ENCODE measurements around the gene LRMDA. TPM values are rescaled to one million over a fixed set of nuclear protein-coding genes. Genes with fewer than 3 reads are reported as not detected.

Gene LRMDA
- total and polyA plus RNA-seq, 3 experiments from 2014 or later: not detected

DNA sequence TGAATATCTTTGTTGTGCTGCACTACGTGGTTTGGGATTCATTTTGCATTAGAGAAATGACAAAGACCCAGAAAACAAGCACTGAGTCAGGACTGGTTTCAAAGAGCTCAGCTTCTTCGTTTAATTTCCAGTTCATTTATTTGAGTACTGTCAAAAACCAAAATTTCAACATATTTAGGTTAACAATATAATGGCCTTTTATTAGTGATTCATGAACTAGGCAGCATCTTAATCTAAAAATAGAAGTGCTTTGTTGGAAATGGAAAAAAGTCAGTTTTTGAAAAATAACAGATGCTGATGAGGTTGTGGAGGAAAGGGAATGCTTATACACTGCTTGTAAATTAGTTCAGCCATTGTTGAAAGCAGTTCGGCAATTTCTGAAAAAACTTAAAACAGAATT lies 856.4 kb downstream of the LRMDA start:
- H3K27me3 ChIP-seq (ENCODE audit: insufficient read depth, low read length, poor library complexity, severe bottlenecking): no peaks in the 10 kb centered on the region
- no peaks in the 10 kb centered on the region for H3K4me1 ChIP-seq (ENCODE audit: insufficient read depth, low read length)
- no peaks in the 10 kb centered on the region for H3K36me3 ChIP-seq (ENCODE audit: insufficient read depth, low read length)
- no peaks in the 10 kb centered on the region for H3K4me1 Mint-ChIP-seq
- POLR2A ChIA-PET: no interaction called here
- no peaks in the 10 kb centered on the region for H3K27me3 Mint-ChIP-seq
- no peak for DNase-seq
- H3K27ac Mint-ChIP-seq: no peak overlapping the region
- H3K9me3 ChIP-seq (ENCODE audit: low read length): no peaks in the 10 kb centered on the region
- H3K27ac ChIP-seq (ENCODE audit: low read depth, low read length): no peak overlapping the region
- H3K36me3 Mint-ChIP-seq: peaks cover 0 to 3% (median 0%) of the 10 kb centered on the region in 3 donors
- peaks cover 0 to 6% (median 3%) of the 10 kb centered on the region in 5 donors for H3K9me3 Mint-ChIP-seq
- no peak overlapping the region for H3K4me3 ChIP-seq (ENCODE audit: low read length)
- CTCF ChIA-PET: no interaction called here
- no peak overlapping the region for H3K4me3 Mint-ChIP-seq

DNA sequence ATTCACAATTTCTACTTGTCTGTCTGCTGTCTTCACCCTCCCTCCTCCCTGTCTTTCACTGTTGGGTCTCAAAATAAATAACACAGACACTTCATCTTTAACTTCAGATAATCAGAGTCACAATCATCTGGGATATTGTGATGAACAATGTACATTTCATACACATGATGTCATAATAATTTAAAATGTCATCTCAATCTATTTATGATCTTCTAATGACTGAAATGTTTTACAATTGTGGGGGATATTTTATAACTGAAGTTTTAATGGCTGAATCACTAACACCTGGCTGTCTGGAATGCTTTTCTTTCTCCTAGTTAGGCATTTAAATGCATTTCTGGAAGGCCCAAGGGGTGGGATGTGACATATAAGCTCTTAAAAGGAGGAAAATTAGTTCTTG lies 859.8 kb downstream of the LRMDA start:
- no peak overlapping the region for H3K27ac Mint-ChIP-seq
- H3K27me3 Mint-ChIP-seq: no peaks in the 10 kb centered on the region
- H3K4me3 ChIP-seq (ENCODE audit: low read length): no peak overlapping the region
- ChIA-PET POLR2A (no interaction called here), CTCF (no interaction called here)
- no peaks in the 10 kb centered on the region for H3K4me1 Mint-ChIP-seq
- no peak for DNase-seq
- peaks cover 0 to 5% (median 2%) of the 10 kb centered on the region in 5 donors for H3K9me3 Mint-ChIP-seq
- no peaks in the 10 kb centered on the region for H3K36me3 ChIP-seq (ENCODE audit: insufficient read depth, low read length)
- H3K36me3 Mint-ChIP-seq: no peaks in the 10 kb centered on the region
- H3K27ac ChIP-seq (ENCODE audit: low read depth, low read length): no peak overlapping the region
- no peaks in the 10 kb centered on the region for H3K9me3 ChIP-seq (ENCODE audit: low read length)
- H3K4me3 Mint-ChIP-seq: no peak overlapping the region
- no peaks in the 10 kb centered on the region for H3K27me3 ChIP-seq (ENCODE audit: insufficient read depth, low read length, poor library complexity, severe bottlenecking)
- no peaks in the 10 kb centered on the region for H3K4me1 ChIP-seq (ENCODE audit: insufficient read depth, low read length)

DNA sequence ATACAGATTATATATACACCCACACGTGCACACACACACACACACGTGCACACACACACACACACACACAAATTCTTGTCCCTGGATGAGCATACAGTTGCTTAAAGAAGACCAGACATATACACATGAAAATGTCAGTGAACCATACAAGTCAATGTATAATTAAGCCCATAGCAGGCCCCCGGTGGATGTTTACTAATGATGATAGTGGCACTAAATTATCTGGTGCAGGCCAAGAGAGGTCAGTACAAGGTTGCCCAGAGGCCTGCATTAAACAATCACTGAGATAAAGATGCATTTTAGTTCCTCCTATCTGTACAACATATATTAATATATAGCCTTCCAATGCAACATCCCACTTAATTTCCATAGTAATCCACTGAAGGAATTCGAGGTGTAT lies 860.5 kb downstream of the LRMDA start:
- Mint-ChIP-seq H3K27me3 (no peaks in the 10 kb centered on the region), H3K4me3 (no peak overlapping the region)

DNA sequence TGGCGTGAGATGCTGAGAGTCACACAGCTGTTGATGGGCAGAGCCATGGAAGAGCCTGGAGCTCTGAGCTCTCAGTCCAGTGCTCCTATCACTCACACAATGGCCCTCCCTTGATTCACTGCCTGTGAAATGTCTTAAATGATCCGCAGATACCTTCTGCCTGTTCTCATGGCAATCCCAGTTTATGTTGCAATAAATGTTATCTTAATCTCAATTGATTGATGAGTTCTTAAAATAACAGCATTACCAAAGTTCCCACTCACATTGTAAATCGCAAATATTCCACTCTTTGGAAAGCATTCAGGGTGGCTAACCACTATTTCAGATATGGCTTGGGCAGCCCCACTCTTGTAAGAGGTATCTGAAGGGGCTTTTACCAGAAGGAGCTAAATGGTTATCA lies 865.5 kb downstream of the LRMDA start:
- no peak for DNase-seq
- no peak overlapping the region for H3K4me3 ChIP-seq (ENCODE audit: low read length)
- H3K9me3 Mint-ChIP-seq: peaks cover 0 to 5% (median 0%) of the 10 kb centered on the region in 5 donors
- no peaks in the 10 kb centered on the region for H3K27me3 ChIP-seq (ENCODE audit: insufficient read depth, low read length, poor library complexity, severe bottlenecking)
- no peak overlapping the region for H3K27ac Mint-ChIP-seq
- no peaks in the 10 kb centered on the region for H3K4me1 Mint-ChIP-seq
- H3K27me3 Mint-ChIP-seq: no peaks in the 10 kb centered on the region
- no peak overlapping the region for H3K4me3 Mint-ChIP-seq
- H3K36me3 ChIP-seq (ENCODE audit: insufficient read depth, low read length): no peaks in the 10 kb centered on the region
- no peaks in the 10 kb centered on the region for H3K36me3 Mint-ChIP-seq
- POLR2A ChIA-PET: no interaction called here
- no peak overlapping the region for H3K27ac ChIP-seq (ENCODE audit: low read depth, low read length)
- H3K9me3 ChIP-seq (ENCODE audit: low read length): no peaks in the 10 kb centered on the region
- H3K4me1 ChIP-seq (ENCODE audit: insufficient read depth, low read length): no peaks in the 10 kb centered on the region
- CTCF ChIA-PET: no interaction called here

More for the DNA sequence above, 860.5 kb downstream of the LRMDA start:
- H3K9me3 ChIP-seq (ENCODE audit: low read length): no peaks in the 10 kb centered on the region
- no peaks in the 10 kb centered on the region for H3K27me3 ChIP-seq (ENCODE audit: insufficient read depth, low read length, poor library complexity, severe bottlenecking)
- H3K4me3 ChIP-seq (ENCODE audit: low read length): no peak overlapping the region
- H3K27ac ChIP-seq (ENCODE audit: low read depth, low read length): no peak overlapping the region
- H3K4me1 ChIP-seq (ENCODE audit: insufficient read depth, low read length): no peaks in the 10 kb centered on the region
- POLR2A ChIA-PET: no interaction called here
- H3K36me3 ChIP-seq (ENCODE audit: insufficient read depth, low read length): no peaks in the 10 kb centered on the region
- CTCF ChIA-PET: no interaction called here
- DNase-seq: no peak
- no peak overlapping the region for H3K27ac Mint-ChIP-seq
- no peaks in the 10 kb centered on the region for H3K4me1 Mint-ChIP-seq
- H3K36me3 Mint-ChIP-seq: no peaks in the 10 kb centered on the region
- H3K9me3 Mint-ChIP-seq: peaks cover 0 to 5% (median 2%) of the 10 kb centered on the region in 5 donors

DNA sequence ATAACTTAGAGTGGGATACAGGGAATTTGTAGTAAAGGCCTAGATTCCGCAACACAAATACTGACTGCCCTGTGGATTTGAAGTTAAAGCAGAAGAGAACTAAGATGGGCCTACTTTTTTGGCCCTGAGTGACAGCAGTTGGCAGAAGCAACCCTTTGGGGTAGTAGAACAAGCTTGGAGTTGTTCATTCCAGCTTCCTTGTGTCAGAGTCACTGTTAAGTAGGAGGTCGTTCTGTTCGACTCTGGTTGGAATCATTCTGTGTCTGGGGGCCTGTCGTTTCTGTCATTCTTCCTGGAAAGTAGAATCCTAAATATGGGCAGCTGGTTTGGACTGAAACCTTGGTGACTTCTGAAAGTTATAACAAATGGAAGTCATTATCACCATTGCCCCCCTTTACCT lies 865.9 kb downstream of the LRMDA start:
- H3K4me1 Mint-ChIP-seq: no peaks in the 10 kb centered on the region
- H3K9me3 Mint-ChIP-seq: peaks cover 0 to 5% (median 3%) of the 10 kb centered on the region in 5 donors
- Histone ChIP-seq H3K4me3 (ENCODE audit: low read length) (no peak overlapping the region), H3K36me3 (ENCODE audit: insufficient read depth, low read length) (no peaks in the 10 kb centered on the region), H3K4me1 (ENCODE audit: insufficient read depth, low read length) (no peaks in the 10 kb centered on the region), H3K27ac (ENCODE audit: low read depth, low read length) (no peak overlapping the region), H3K27me3 (ENCODE audit: insufficient read depth, low read length, poor library complexity, severe bottlenecking) (no peaks in the 10 kb centered on the region), H3K9me3 (ENCODE audit: low read length) (no peaks in the 10 kb centered on the region)
- ChIA-PET CTCF (no interaction called here), POLR2A (no interaction called here)
- no peak for DNase-seq
- H3K27me3 Mint-ChIP-seq: no peaks in the 10 kb centered on the region
- H3K27ac Mint-ChIP-seq: no peak overlapping the region
- no peak overlapping the region for H3K4me3 Mint-ChIP-seq
- H3K36me3 Mint-ChIP-seq: no peaks in the 10 kb centered on the region

DNA sequence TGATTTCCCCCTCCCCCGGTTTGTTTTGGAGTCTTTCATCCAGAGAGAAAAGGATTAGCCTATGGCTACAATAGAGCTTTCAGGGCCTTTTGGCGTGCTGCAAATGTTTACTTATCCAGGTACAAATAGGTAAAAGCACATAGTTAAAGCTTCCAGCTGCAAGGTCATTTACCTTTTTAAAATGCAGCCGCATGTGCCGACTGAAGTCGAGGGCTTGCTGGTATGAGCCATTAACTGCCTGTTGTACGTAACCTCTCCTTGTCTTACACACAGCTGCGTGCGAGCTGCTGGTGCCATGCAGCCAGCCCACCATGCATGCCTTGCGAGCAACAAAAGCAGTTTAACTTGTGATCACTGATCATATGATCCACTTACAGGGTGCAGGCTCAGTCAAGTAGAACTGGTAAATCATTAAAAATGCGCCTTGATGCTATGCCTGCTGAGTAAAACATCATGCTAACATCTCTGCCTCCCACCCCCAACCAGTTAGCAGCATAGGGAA lies 866.4 kb downstream of the LRMDA start:
- H3K4me1 Mint-ChIP-seq: no peaks in the 10 kb centered on the region
- peaks cover 0 to 5% (median 3%) of the 10 kb centered on the region in 5 donors for H3K9me3 Mint-ChIP-seq
- CTCF ChIA-PET: no interaction called here
- Histone ChIP-seq H3K9me3 (ENCODE audit: low read length) (no peaks in the 10 kb centered on the region), H3K27ac (ENCODE audit: low read depth, low read length) (no peak overlapping the region), H3K27me3 (ENCODE audit: insufficient read depth, low read length, poor library complexity, severe bottlenecking) (no peaks in the 10 kb centered on the region), H3K36me3 (ENCODE audit: insufficient read depth, low read length) (no peaks in the 10 kb centered on the region), H3K4me1 (ENCODE audit: insufficient read depth, low read length) (no peaks in the 10 kb centered on the region), H3K4me3 (ENCODE audit: low read length) (no peak overlapping the region)
- DNase-seq: no peak
- POLR2A ChIA-PET: no interaction called here
- no peak overlapping the region for H3K4me3 Mint-ChIP-seq
- no peaks in the 10 kb centered on the region for H3K36me3 Mint-ChIP-seq
- no peaks in the 10 kb centered on the region for H3K27me3 Mint-ChIP-seq
- no peak overlapping the region for H3K27ac Mint-ChIP-seq

DNA sequence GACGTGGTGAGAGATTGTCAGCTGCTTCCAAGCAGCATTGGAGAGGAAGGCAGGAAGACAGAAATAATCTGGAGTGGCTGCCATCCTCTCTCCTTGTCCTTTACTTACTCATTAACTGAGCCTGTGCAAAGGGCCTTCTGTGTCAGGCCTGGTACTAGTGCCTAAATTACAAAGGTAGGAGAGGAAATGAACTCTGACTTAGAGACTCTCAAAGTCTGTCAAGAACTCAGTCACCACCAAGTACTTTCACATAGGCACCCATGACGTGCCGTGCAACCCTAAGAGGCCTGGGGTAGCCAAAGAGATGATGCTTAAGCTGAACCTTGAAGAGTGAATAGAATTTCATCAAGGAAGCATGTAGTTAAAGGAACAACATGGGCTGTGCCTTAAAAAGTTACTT lies 866.9 kb downstream of the LRMDA start:
- DNase-seq: no peak
- H3K36me3 Mint-ChIP-seq: no peaks in the 10 kb centered on the region
- Histone ChIP-seq H3K9me3 (ENCODE audit: low read length) (no peaks in the 10 kb centered on the region), H3K36me3 (ENCODE audit: insufficient read depth, low read length) (no peaks in the 10 kb centered on the region), H3K4me3 (ENCODE audit: low read length) (no peak overlapping the region), H3K27me3 (ENCODE audit: insufficient read depth, low read length, poor library complexity, severe bottlenecking) (no peaks in the 10 kb centered on the region), H3K4me1 (ENCODE audit: insufficient read depth, low read length) (no peaks in the 10 kb centered on the region), H3K27ac (ENCODE audit: low read depth, low read length) (no peak overlapping the region)
- H3K9me3 Mint-ChIP-seq: peaks cover 0 to 5% (median 3%) of the 10 kb centered on the region in 5 donors
- H3K27ac Mint-ChIP-seq: no peak overlapping the region
- ChIA-PET POLR2A (no interaction called here), CTCF (no interaction called here)
- H3K4me3 Mint-ChIP-seq: no peak overlapping the region
- H3K4me1 Mint-ChIP-seq: no peaks in the 10 kb centered on the region
- H3K27me3 Mint-ChIP-seq: no peaks in the 10 kb centered on the region

DNA sequence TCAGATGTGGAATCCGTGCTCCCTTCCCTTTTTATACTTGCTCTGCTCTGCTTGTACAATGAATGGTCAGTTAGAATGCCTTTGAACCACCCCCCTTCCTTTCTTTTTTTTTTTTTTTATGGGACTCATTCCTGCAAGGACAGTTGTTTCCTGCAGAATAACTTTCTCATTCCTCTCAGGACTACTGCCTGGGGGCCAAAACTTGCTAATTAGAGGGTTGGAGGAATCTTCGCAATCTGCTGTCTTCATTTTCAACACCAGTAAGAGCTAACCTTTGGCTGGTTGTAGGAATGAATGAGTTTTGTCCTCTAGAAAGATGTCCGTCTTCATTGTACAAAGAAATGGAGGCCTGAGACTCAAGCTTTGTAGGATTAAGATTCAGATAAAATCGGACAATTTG lies 868.1 kb downstream of the LRMDA start:
- CTCF ChIA-PET: no interaction called here
- Mint-ChIP-seq H3K4me1 (no peaks in the 10 kb centered on the region), H3K27ac (no peak overlapping the region), H3K27me3 (no peaks in the 10 kb centered on the region), H3K9me3 (peaks cover 0 to 5% (median 3%) of the 10 kb centered on the region in 5 donors), H3K4me3 (no peak overlapping the region), H3K36me3 (no peaks in the 10 kb centered on the region)
- H3K9me3 ChIP-seq (ENCODE audit: low read length): no peaks in the 10 kb centered on the region
- no peaks in the 10 kb centered on the region for H3K36me3 ChIP-seq (ENCODE audit: insufficient read depth, low read length)
- H3K4me1 ChIP-seq (ENCODE audit: insufficient read depth, low read length): no peaks in the 10 kb centered on the region
- no peak for DNase-seq
- H3K4me3 ChIP-seq (ENCODE audit: low read length): no peak overlapping the region
- POLR2A ChIA-PET: no interaction called here
- no peaks in the 10 kb centered on the region for H3K27me3 ChIP-seq (ENCODE audit: insufficient read depth, low read length, poor library complexity, severe bottlenecking)
- no peak overlapping the region for H3K27ac ChIP-seq (ENCODE audit: low read depth, low read length)

DNA sequence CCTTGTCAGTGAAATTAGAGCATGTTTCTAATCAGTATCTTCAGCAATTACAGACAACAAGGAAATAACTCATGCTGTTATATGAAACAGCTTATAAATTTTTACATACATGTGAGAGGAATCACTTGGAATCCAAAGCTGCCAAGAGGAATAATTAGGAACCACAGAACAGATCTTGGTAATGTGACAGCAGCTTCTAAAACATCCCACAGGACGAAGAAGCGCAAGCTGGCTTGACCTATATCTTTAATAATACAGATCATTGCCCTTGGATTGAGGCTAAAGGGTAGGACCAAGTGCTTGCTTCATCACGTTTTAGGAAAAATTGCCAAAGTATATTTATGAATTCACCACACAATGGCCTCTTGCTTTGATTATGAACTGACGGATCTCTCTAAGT lies 869.8 kb downstream of the LRMDA start:
- H3K9me3 ChIP-seq (ENCODE audit: low read length): no peaks in the 10 kb centered on the region
- no peak overlapping the region for H3K27ac ChIP-seq (ENCODE audit: low read depth, low read length)
- Mint-ChIP-seq H3K4me1 (no peaks in the 10 kb centered on the region), H3K27me3 (no peaks in the 10 kb centered on the region), H3K4me3 (no peak overlapping the region), H3K36me3 (no peaks in the 10 kb centered on the region), H3K9me3 (peaks cover 0 to 3% (median 0%) of the 10 kb centered on the region in 5 donors), H3K27ac (no peak overlapping the region)
- CTCF ChIA-PET: no interaction called here
- no peak for DNase-seq
- H3K4me1 ChIP-seq (ENCODE audit: insufficient read depth, low read length): no peaks in the 10 kb centered on the region
- H3K27me3 ChIP-seq (ENCODE audit: insufficient read depth, low read length, poor library complexity, severe bottlenecking): no peaks in the 10 kb centered on the region
- H3K36me3 ChIP-seq (ENCODE audit: insufficient read depth, low read length): no peaks in the 10 kb centered on the region
- H3K4me3 ChIP-seq (ENCODE audit: low read length): no peak overlapping the region
- POLR2A ChIA-PET: no interaction called here

All from CD8-positive, alpha-beta memory T cell (primary cell).